Mesothelial cell of epicardium (in vitro differentiated cells): ENCODE measurements around the gene DPM1. TPM values are rescaled to one million over a fixed set of nuclear protein-coding genes. Genes with fewer than 3 reads are reported as not detected.

Experiments used
- DNase-seq, 2 experiments: peaks; one replicate each; pipeline ENCODE4 v3.0.0; 2021; ENCODE audit warnings: low spot score in 2 of 2; ENCODE audit not compliant: unreplicated experiment in 2 of 2
- H3K27ac Mint-ChIP-seq: 2 replicates; pipeline ENCODE4 v1.8.0; 2021; ENCODE audit warnings: mixed read lengths
- H3K27me3 Mint-ChIP-seq: 2 replicates; pipeline ENCODE4 v1.8.0; 2021; ENCODE audit warnings: low read depth, mixed read lengths
- H3K36me3 Mint-ChIP-seq: 2 replicates; pipeline ENCODE4 v1.8.0; 2021; ENCODE audit warnings: mixed read lengths
- H3K4me1 Mint-ChIP-seq: 2 replicates; pipeline ENCODE4 v1.8.0; 2021; ENCODE audit warnings: mixed read lengths
- H3K4me3 Mint-ChIP-seq: 2 replicates; pipeline ENCODE4 v1.8.0; 2021; ENCODE audit warnings: mild to moderate bottlenecking, moderate library complexity, mixed read lengths
- H3K9me3 Mint-ChIP-seq: 2 replicates; pipeline ENCODE4 v1.8.0; 2021; ENCODE audit warnings: mixed read lengths
- CTCF ChIP-seq: fragments of 200-600 bp; sonication (generic); IDR thresholded peaks from one replicate; pipeline ENCODE4 v1.5.0; 2021; ENCODE audit warnings: antibody characterized with exemption; ENCODE audit not compliant: unreplicated experiment
- total RNA-seq: library from RNA; stranded (reverse); gene quantifications from 3 replicates; pipeline ENCODE4 v1.2.1, GENCODE V29; 2021

DPM1 gene
- total RNA-seq, 1 donor from 2014 or later: 34.5 TPM

- no peak for DNase-seq
- no peaks in the 10 kb centered on the region for H3K27me3 Mint-ChIP-seq
- TF ChIP-seq CTCF: no peak
- H3K36me3 Mint-ChIP-seq: peaks cover 7% of the 10 kb centered on the region
- H3K4me3 Mint-ChIP-seq: no peak overlapping the region
- no peak overlapping the region for H3K27ac Mint-ChIP-seq
- H3K4me1 Mint-ChIP-seq: peaks cover 21% of the 10 kb centered on the region
- no peaks in the 10 kb centered on the region for H3K9me3 Mint-ChIP-seq
Observed at GRCh38 chr20:50953196-50953595, 5.1 kb downstream of the DPM1 start.

- no peaks in the 10 kb centered on the region for H3K27me3 Mint-ChIP-seq
- no peaks in the 10 kb centered on the region for H3K9me3 Mint-ChIP-seq
- no peak for DNase-seq
- H3K27ac Mint-ChIP-seq: no peak overlapping the region
- no peak for TF ChIP-seq CTCF
- H3K4me1 Mint-ChIP-seq: no peaks in the 10 kb centered on the region
- no peak overlapping the region for H3K4me3 Mint-ChIP-seq
- H3K36me3 Mint-ChIP-seq: peaks cover 15% of the 10 kb centered on the region
Observed at GRCh38 chr20:50948132-50948785, 10.1 kb downstream of the DPM1 start.

GRCh38 chr20:50943069-50943468 is 15.3 kb downstream of the DPM1 start:
- H3K36me3 Mint-ChIP-seq: peaks cover 24% of the 10 kb centered on the region
- no peaks in the 10 kb centered on the region for H3K27me3 Mint-ChIP-seq
- TF ChIP-seq CTCF: no peak
- H3K9me3 Mint-ChIP-seq: no peaks in the 10 kb centered on the region
- no peak for DNase-seq
- no peak overlapping the region for H3K4me3 Mint-ChIP-seq
- no peak overlapping the region for H3K27ac Mint-ChIP-seq
- no peaks in the 10 kb centered on the region for H3K4me1 Mint-ChIP-seq

- no peak for TF ChIP-seq CTCF
- Mint-ChIP-seq H3K4me3 (no peak overlapping the region), H3K36me3 (peaks cover 10% of the 10 kb centered on the region), H3K27ac (peak overlapping the region; percentile 89), H3K4me1 (peaks cover 21% of the 10 kb centered on the region), H3K27me3 (no peaks in the 10 kb centered on the region), H3K9me3 (no peaks in the 10 kb centered on the region)
- DNase-seq: no peak
Observed at GRCh38 chr20:50933589-50933988, 24.7 kb downstream of the DPM1 start.

GRCh38 chr20:50932691-50933280 is 25.5 kb downstream of the DPM1 start:
- Mint-ChIP-seq H3K4me3 (no peak overlapping the region), H3K36me3 (peaks cover 7% of the 10 kb centered on the region), H3K27me3 (no peaks in the 10 kb centered on the region), H3K4me1 (peaks cover 28% of the 10 kb centered on the region), H3K27ac (peak overlapping the region; percentile 89), H3K9me3 (no peaks in the 10 kb centered on the region)
- no peak for TF ChIP-seq CTCF
- DNase-seq: no peak
